MM.1S (cell line): ENCODE results near the gene ETV5.

ENCODE experiments used
- DNase-seq: peaks from one replicate; pipeline ENCODE4 v3.0.0-alpha.2; 2015
- H2AFZ ChIP-seq: fragments of 300-600 bp; sonication (generic); 2 replicates; pipeline ENCODE4 v1.6.0; 2016; ENCODE audit warnings: antibody characterized with exemption, low read length
- H3F3A ChIP-seq: fragments of 300-600 bp; sonication (generic); 2 replicates; pipeline ENCODE4 v1.6.1; 2016; ENCODE audit warnings: mild to moderate bottlenecking, antibody characterized with exemption, low read length, moderate library complexity, mixed read lengths; ENCODE audit not compliant: insufficient read depth
- H3K27ac ChIP-seq: fragments of 300-600 bp; sonication (generic); 2 replicates; pipeline ENCODE4 v1.5.1; 2016; ENCODE audit warnings: mild to moderate bottlenecking, low read length
- H3K27me3 ChIP-seq: fragments of 300-600 bp; sonication (generic); replicated peaks from 2 replicates; pipeline ENCODE4 v1.6.0; 2016; ENCODE audit warnings: low read length; ENCODE audit not compliant: insufficient read depth
- H3K36me3 ChIP-seq: fragments of 300-600 bp; sonication (generic); replicated peaks from 2 replicates; pipeline ENCODE4 v1.6.1; 2016; ENCODE audit warnings: mild to moderate bottlenecking, low read length, mixed read lengths; ENCODE audit not compliant: insufficient read depth
- H3K4me1 ChIP-seq: fragments of 300-600 bp; sonication (generic); 2 replicates; pipeline ENCODE4 v1.6.1; 2016; ENCODE audit warnings: low read length, mixed read lengths
- H3K4me2 ChIP-seq: fragments of 300-600 bp; sonication (generic); 2 replicates; pipeline ENCODE4 v1.6.0; 2016; ENCODE audit warnings: low read depth, low read length
- H3K4me3 ChIP-seq: fragments of 300-600 bp; sonication (generic); 2 replicates; pipeline ENCODE4 v1.5.1; 2016; ENCODE audit warnings: low read length, mixed read lengths
- H3K79me2 ChIP-seq: fragments of 300-600 bp; sonication (generic); 2 replicates; pipeline ENCODE4 v1.6.1; 2016; ENCODE audit warnings: mixed run types, low read length, mixed read lengths
- H3K9ac ChIP-seq: fragments of 300-600 bp; sonication (generic); 2 replicates; pipeline ENCODE4 v1.6.1; 2016; ENCODE audit warnings: low read length, mixed read lengths
- H3K9me2 ChIP-seq: fragments of 300-600 bp; sonication (generic); replicated peaks from 2 replicates; pipeline ENCODE4 v1.6.1; 2016; ENCODE audit warnings: mild to moderate bottlenecking, low read length, mixed read lengths; ENCODE audit not compliant: insufficient read depth
- H3K9me3 ChIP-seq: fragments of 300-600 bp; sonication (generic); replicated peaks from 2 replicates; pipeline ENCODE4 v1.6.1; 2016; ENCODE audit warnings: mild to moderate bottlenecking, low read length, mixed read lengths; ENCODE audit not compliant: insufficient read depth
- H4K20me1 ChIP-seq: fragments of 300-600 bp; sonication (generic); 2 replicates; pipeline ENCODE4 v1.6.1; 2016; ENCODE audit warnings: mild to moderate bottlenecking, low read length, moderate library complexity, mixed read lengths; ENCODE audit not compliant: insufficient read depth
- CTCF ChIP-seq: fragments of 300-600 bp; sonication (generic); IDR thresholded peaks from 2 replicates; pipeline ENCODE4 v1.5.1; 2016; ENCODE audit warnings: antibody characterized with exemption, low read length, mixed read lengths
- EZH2 ChIP-seq: fragments of 300-600 bp; sonication (generic); optimal IDR thresholded peaks from 2 replicates; pipeline ENCODE3; 2017; ENCODE audit warnings: low read depth, mild to moderate bottlenecking, antibody characterized with exemption, low read length, mixed read lengths
- EZH2phosphoT487 ChIP-seq: fragments of 300-600 bp; sonication (generic); IDR thresholded peaks from 2 replicates; pipeline ENCODE4 v1.6.1; 2018; ENCODE audit warnings: antibody characterized with exemption, low read length

Gene ETV5

GRCh38 chr3:186083746-186084145, 25.1 kb downstream of the ETV5 start:
- TF ChIP-seq CTCF (no peak), EZH2 (no peak)
- Histone ChIP-seq H3K4me2 (no peak overlapping the region), H4K20me1 (no peaks in the 10 kb centered on the region), H3K27me3 (no peaks in the 10 kb centered on the region), H3K4me1 (peaks cover 5% of the 10 kb centered on the region; the same call in 1 of the 2 replicates), H3K27ac (no peak overlapping the region), H3K9ac (no peak overlapping the region), H3K4me3 (no peak overlapping the region), H3K79me2 (no peaks in the 10 kb centered on the region), H3K9me3 (no peaks in the 10 kb centered on the region), H3K36me3 (no peaks in the 10 kb centered on the region), H3K9me2 (no peaks in the 10 kb centered on the region), H3F3A (no peaks in the 10 kb centered on the region), H2AFZ (no peak overlapping the region)
- no peak for DNase-seq

GRCh38 chr3:186082150-186082549, 26.7 kb downstream of the ETV5 start:
- Histone ChIP-seq H4K20me1 (no peaks in the 10 kb centered on the region), H3K4me2 (no peak overlapping the region), H3K9me2 (no peaks in the 10 kb centered on the region), H3K9ac (no peak overlapping the region), H3K4me3 (no peak overlapping the region), H3K79me2 (no peaks in the 10 kb centered on the region), H3K36me3 (no peaks in the 10 kb centered on the region), H3F3A (no peaks in the 10 kb centered on the region), H3K27ac (no peak overlapping the region), H3K4me1 (peaks cover 5% of the 10 kb centered on the region; the same call in 1 of the 2 replicates), H3K27me3 (no peaks in the 10 kb centered on the region), H2AFZ (no peak overlapping the region), H3K9me3 (no peaks in the 10 kb centered on the region)
- no peak for TF ChIP-seq EZH2
- TF ChIP-seq EZH2phosphoT487, result no peak
- TF ChIP-seq CTCF, result no peak
- no peak for DNase-seq

GRCh38 chr3:186081678-186082077, 27.2 kb downstream of the ETV5 start:
- H3K4me3 ChIP-seq, result no peak overlapping the region
- H3K4me2 ChIP-seq, result no peak overlapping the region
- H2AFZ ChIP-seq, result no peak overlapping the region
- peaks cover 5% of the 10 kb centered on the region; the same call in 1 of the 2 replicates for H3K4me1 ChIP-seq
- no peak for DNase-seq
- no peaks in the 10 kb centered on the region for H4K20me1 ChIP-seq
- no peaks in the 10 kb centered on the region for H3F3A ChIP-seq
- H3K9me2 ChIP-seq, result no peaks in the 10 kb centered on the region
- H3K9ac ChIP-seq, result no peak overlapping the region
- H3K27ac ChIP-seq, result no peak overlapping the region
- H3K27me3 ChIP-seq, result no peaks in the 10 kb centered on the region
- no peaks in the 10 kb centered on the region for H3K9me3 ChIP-seq
- no peaks in the 10 kb centered on the region for H3K79me2 ChIP-seq
- TF ChIP-seq EZH2phosphoT487 (no peak), EZH2 (no peak), CTCF (no peak)
- H3K36me3 ChIP-seq, result no peaks in the 10 kb centered on the region
